HepG2 (cell line): Measurements from ENCODE around the gene SPANXN3. TPM values are rescaled to one million over a fixed set of nuclear protein-coding genes. Genes with fewer than 3 reads are reported as not detected.
"Not testable (repeated sequence)": the region's sequence is repeated elsewhere in the genome, so short reads cannot be mapped to it uniquely, and the experiment has no call there.

Source experiments
- ATAC-seq: fragments of 200-7000 bp; cut with Tn5 transposase; 3 replicates; pipeline ENCODE4 v1.9.1; 2020; ENCODE audit warnings: mild to moderate bottlenecking, moderate library complexity
- Bru-seq: library from RNA; stranded (reverse); fragments of 400-500 nt; gene quantifications from one replicate; lab custom pipeline; 2021; lab: Mats Ljungman, UMichigan
- BruChase-seq, 2 experiments: library from RNA; stranded (reverse); fragments of 400-500 nt; gene quantifications; one replicate each; lab custom pipeline; 2021; lab: Mats Ljungman, UMichigan
- BruUV-seq: library from RNA; stranded (reverse); fragments of 400-500 nt; replicated peaks from 2 replicates; lab custom pipeline; 2021; lab: Mats Ljungman, UMichigan
- CTCF ChIA-PET: fragments of 300-600 bp; formaldehyde crosslinking; extraction: SDS; loops from one replicate; lab custom pipeline; 2021; ENCODE audit warnings: low total read pairs, inconsistent platforms, low intra/inter-chr PET ratio; lab: Yijun Ruan, JAX
- POLR2A ChIA-PET: fragments of 350-600 bp; sonication (Branson Sonifier 250); formaldehyde crosslinking; loops from one replicate; lab custom pipeline; 2020; ENCODE audit warnings: antibody characterized with exemption, inconsistent platforms; lab: Yijun Ruan, JAX
- DNase-seq: peaks from one replicate; pipeline ENCODE4 v3.0.0-alpha.2; 2015; ENCODE audit warnings: low spot score
- FAIRE-seq: peaks from 3 replicates; lab custom pipeline; 2011; peaks lifted over from hg19 to GRCh38; lab: Jason Lieb, UNC
- H2AFZ ChIP-seq: one replicate; pipeline ENCODE4 v1.6.1; 2011; ENCODE audit warnings: low read length, inconsistent platforms
- H3K27ac ChIP-seq: fragments of 300-600 bp; 3 replicates; pipeline ENCODE4 v1.8.0; 2011; ENCODE audit warnings: mixed run types, mild to moderate bottlenecking, mixed read lengths, low read length, inconsistent platforms; ENCODE audit not compliant: insufficient read depth; ENCODE audit errors: extremely low read length
- H3K27me3 ChIP-seq, 2 experiments: fragments of 200-600 bp in 1 of 2; 2 replicates in 1 of 2; 3 replicates in 1 of 2; pipeline versions ENCODE4 v1.6.0 to v1.8.0; 2011; ENCODE audit warnings: low read length in 2 of 2, mild to moderate bottlenecking in 2 of 2, moderate library complexity in 2 of 2, inconsistent platforms in 1 of 2; ENCODE audit not compliant: insufficient read depth in 2 of 2, control insufficient read depth in 1 of 2
- H3K36me3 ChIP-seq, 2 experiments: fragments of 200-600 bp in 1 of 2; replicated peaks in 1 of 2; 2 replicates in 1 of 2; 3 replicates in 1 of 2; pipeline versions ENCODE4 v1.5.1 to v1.8.0; 2011; ENCODE audit warnings: low read length in 2 of 2, inconsistent platforms in 1 of 2; ENCODE audit not compliant: insufficient read depth in 2 of 2, control insufficient read depth in 1 of 2
- H3K4me1 ChIP-seq: 2 replicates; pipeline ENCODE4 v1.5.1; 2012; ENCODE audit warnings: low read length, inconsistent platforms; ENCODE audit not compliant: insufficient read depth
- H3K4me2 ChIP-seq: 2 replicates; pipeline ENCODE4 v1.6.0; 2011; ENCODE audit warnings: low read depth, low read length, inconsistent platforms
- H3K4me3 ChIP-seq, 3 experiments: fragments of 200-600 bp in 1 of 3; sonication (generic), shearing (Covaris generic) in 1 of 3; replicated peaks in 1 of 3; 2 replicates each; pipeline ENCODE4 v1.5.1; 2011 to 2016; ENCODE audit warnings: low read length in 3 of 3, inconsistent platforms in 2 of 3, low read depth in 2 of 3, mild to moderate bottlenecking in 2 of 3, control low read depth in 1 of 3, mixed read lengths in 1 of 3; ENCODE audit not compliant: insufficient read depth in 1 of 3
- H3K79me2 ChIP-seq: one replicate; pipeline ENCODE4 v1.6.1; 2011; ENCODE audit warnings: low read length, inconsistent platforms; ENCODE audit not compliant: insufficient read depth
- H3K9ac ChIP-seq: 2 replicates; pipeline ENCODE4 v1.6.0; 2011; ENCODE audit warnings: mild to moderate bottlenecking, low read depth, low read length, inconsistent platforms; ENCODE audit not compliant: insufficient read depth
- H3K9me3 ChIP-seq: 2 replicates; pipeline ENCODE4 v1.5.1; 2012; ENCODE audit warnings: mild to moderate bottlenecking, low read length
- H4K20me1 ChIP-seq: 2 replicates; pipeline ENCODE4 v1.6.0; 2011; ENCODE audit warnings: inconsistent platforms, mild to moderate bottlenecking, low read length, moderate library complexity; ENCODE audit not compliant: insufficient read depth
- GPN1 ChIP-seq: sonication (generic); formaldehyde crosslinking; IDR thresholded peaks from 2 replicates; pipeline ENCODE4 v1.5.1; 2020; ENCODE audit warnings: missing genetic modification reagents, borderline replicate concordance
- KLF15 ChIP-seq: sonication (generic); formaldehyde crosslinking; IDR thresholded peaks from 2 replicates; pipeline ENCODE4 v1.8.1; 2023; ENCODE audit warnings: borderline replicate concordance, mild to moderate bottlenecking, inconsistent platforms, missing genetic modification reagents, mixed read lengths
- MAFG ChIP-seq: sonication (generic); formaldehyde crosslinking; IDR thresholded peaks from 2 replicates; pipeline ENCODE4 v1.5.1; 2020; ENCODE audit warnings: mild to moderate bottlenecking, missing genetic modification reagents
- MATR3 ChIP-seq: sonication (generic); formaldehyde crosslinking; IDR thresholded peaks from 2 replicates; pipeline ENCODE4 v1.4.0; 2020; ENCODE audit warnings: missing genetic modification reagents
- NR2F2 ChIP-seq: IDR thresholded peaks from 2 replicates; pipeline ENCODE4 v1.6.1; 2012; ENCODE audit warnings: low read depth, inconsistent platforms, borderline replicate concordance
- ZNF12 ChIP-seq: sonication (generic); formaldehyde crosslinking; IDR thresholded peaks from 2 replicates; pipeline ENCODE4 v1.5.0; 2020; ENCODE audit warnings: missing genetic modification reagents
- ZNF180 ChIP-seq: sonication (generic); formaldehyde crosslinking; IDR thresholded peaks from 2 replicates; pipeline ENCODE4 v1.4.0; 2020; ENCODE audit warnings: low read depth, missing genetic modification reagents, borderline replicate concordance
- ZNF230 ChIP-seq: sonication (generic); formaldehyde crosslinking; IDR thresholded peaks from 2 replicates; pipeline ENCODE4 v1.4.0; 2020; ENCODE audit warnings: mild to moderate bottlenecking, missing genetic modification reagents
- ZNF614 ChIP-seq: IDR thresholded peaks from 2 replicates; pipeline ENCODE4 v1.6.1; 2018; ENCODE audit warnings: missing biosample characterization, missing genetic modification reagents, inconsistent platforms, borderline replicate concordance
- WGBS: methylation state at CpG from one replicate; pipeline ENCODE4 v1.1.6; 2017; ENCODE audit warnings: low lambda C conversion rate; 5-methylcytosine and 5-hydroxymethylcytosine counted together
- in situ Hi-C: cut with HindIII; loops from 2 replicates; pipeline ENCODE4 v1.10.0; 2017; ENCODE audit warnings: low pct_unique_long_range_greater_than_20kb; ENCODE audit not compliant: extremely low pct_ligation_motif_present
- intact Hi-C: fragments of 100-400 bp; cut with micrococcal nuclease; formaldehyde crosslinking; loops from one replicate; pipeline ENCODE4 v1.10.0; 2022; ENCODE audit not compliant: unreplicated experiment
- long read RNA-seq, 2 experiments: library from RNA in 1 of 2; library from polyadenylated mRNA in 1 of 2; stranded (forward) in 1 of 2; unstranded in 1 of 2; transcript quantifications; one replicate each; pipeline ENCODE4 v2.0.0, GENCODE V29; 2019 to 2022
- polyA minus RNA-seq, 3 experiments: library from RNA; depleted of rRNA, polyadenylated mRNA; stranded (reverse); fragments of >200 nt; gene quantifications; 2 replicates each; pipeline ENCODE4 v1.2.3, GENCODE V29; 2011; ENCODE audit warnings: low replicate concordance in 1 of 3
- polyA plus RNA-seq, 8 experiments: library from polyadenylated mRNA; depleted of rRNA in 3 of 8; stranded (reverse) in 7 of 8; unstranded in 1 of 8; fragments of >200 nt; fragmentation: Illumina TruSeq in 4 of 8; extraction: Trizol in 4 of 8; gene quantifications; 2 replicates each; pipeline versions ENCODE4 v1.2.1 to v1.2.3, GENCODE V29; 2011 to 2016; ENCODE audit warnings: low read depth in 4 of 8, missing spikeins in 1 of 8, mixed read lengths in 1 of 8; ENCODE audit not compliant: insufficient read depth in 1 of 8
- total RNA-seq, 5 experiments: library from RNA; depleted of rRNA; stranded (reverse); fragments of >200 nt; fragmentation: Illumina TruSeq; extraction: Trizol; gene quantifications; 2 replicates each; pipeline ENCODE4 v1.2.3, GENCODE V29; 2016; ENCODE audit warnings: low read depth in 1 of 5
- TF ChIP-seq, protein P1 (sequence below): sonication (generic); formaldehyde crosslinking; IDR thresholded peaks from 2 replicates; pipeline ENCODE4 v1.8.0; 2022; ENCODE audit warnings: mild to moderate bottlenecking, missing genetic modification reagents, moderate library complexity

Gene SPANXN3, protein sequence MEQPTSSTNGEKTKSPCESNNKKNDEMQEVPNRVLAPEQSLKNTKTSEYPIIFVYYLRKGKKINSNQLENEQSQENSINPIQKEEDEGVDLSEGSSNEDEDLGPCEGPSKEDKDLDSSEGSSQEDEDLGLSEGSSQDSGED
- total RNA-seq (2016; rRNA removed; fragmentation: Illumina TruSeq; extraction: Trizol) (not detected in 2 replicates), polyA plus RNA-seq (2011; rRNA removed) (not detected in 2 replicates), polyA minus RNA-seq (2011; rRNA and poly(A)+ RNA removed; ENCODE audit: low replicate concordance) (not detected in 2 replicates), Bru-seq, nascent RNA (not detected), BruChase-seq, experiment 1, labeled RNA remaining after a 6-hour chase (not detected), BruChase-seq, experiment 2, labeled RNA remaining after a 2-hour chase (not detected)
- total RNA-seq (2016; cell fraction: cytosol; rRNA removed; fragmentation: Illumina TruSeq; extraction: Trizol; ENCODE audit: low read depth), result not detected in 2 replicates
- total RNA-seq (2016; cell fraction: insoluble cytoplasmic fraction; rRNA removed; fragmentation: Illumina TruSeq; extraction: Trizol), result not detected in 2 replicates
- total RNA-seq (2016; cell fraction: membrane; rRNA removed; fragmentation: Illumina TruSeq; extraction: Trizol), result not detected in 2 replicates
- not detected in 2 replicates for total RNA-seq (2016; cell fraction: nucleus; rRNA removed; fragmentation: Illumina TruSeq; extraction: Trizol)
- polyA plus RNA-seq (2011; cell fraction: cytosol; rRNA removed), result not detected in 2 replicates
- polyA plus RNA-seq (2011; cell fraction: nucleus; rRNA removed), result not detected in 2 replicates
- not detected in 2 replicates for polyA plus RNA-seq (2012)
- polyA plus RNA-seq (2016; cell fraction: cytosol; fragmentation: Illumina TruSeq; extraction: Trizol; ENCODE audit: low read depth), result not detected in 2 replicates
- not detected in 2 replicates for polyA plus RNA-seq (2016; cell fraction: insoluble cytoplasmic fraction; fragmentation: Illumina TruSeq; extraction: Trizol; ENCODE audit: low read depth)
- polyA plus RNA-seq (2016; cell fraction: membrane; fragmentation: Illumina TruSeq; extraction: Trizol; ENCODE audit: low read depth), result not detected in 2 replicates
- not detected in 2 replicates for polyA plus RNA-seq (2016; cell fraction: nucleus; fragmentation: Illumina TruSeq; extraction: Trizol; ENCODE audit: insufficient read depth, low read depth)
- polyA minus RNA-seq (2011; cell fraction: cytosol; rRNA and poly(A)+ RNA removed), result not detected in 2 replicates
- not detected in 2 replicates for polyA minus RNA-seq (2011; cell fraction: nucleus; rRNA and poly(A)+ RNA removed)
- long read RNA-seq, experiment 1, result 0 reads
- long read RNA-seq, experiment 2, result 0 reads

DNA sequence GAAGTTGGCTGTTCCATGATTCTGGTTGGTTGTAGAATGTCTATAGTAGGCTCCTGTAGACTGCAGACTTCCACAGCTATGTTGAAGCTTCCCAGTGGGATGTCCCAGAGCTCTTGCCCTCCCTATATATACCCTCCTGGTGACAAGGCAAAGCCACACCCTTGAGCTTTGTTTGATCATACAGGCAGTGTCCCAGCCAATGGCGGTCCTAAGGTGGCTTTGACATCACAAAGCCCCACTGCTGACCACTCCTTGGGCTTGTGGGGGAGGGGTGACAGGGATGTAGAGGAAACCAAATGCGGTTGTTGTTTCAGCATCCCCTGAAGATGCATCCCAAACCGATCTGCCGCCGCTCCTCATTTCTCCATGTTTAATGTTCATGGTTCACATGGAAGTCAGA, at the start of gene SPANXN3:
TSS of gene SPANXN3 (minus strand) at position 101 of the 400 bp plus-strand sequence. CDS start at position 17, 84 bp downstream.
- H3K4me2 ChIP-seq, H3K27me3 ChIP-seq, H3K9ac ChIP-seq, H3K4me3 ChIP-seq, H3K4me1 ChIP-seq, H4K20me1 ChIP-seq, in situ Hi-C loops, intact Hi-C loops, H3K27ac ChIP-seq, FAIRE-seq, DNase-seq, H3K36me3 ChIP-seq, H3K79me2 ChIP-seq, POLR2A ChIA-PET, CTCF ChIA-PET, H2AFZ ChIP-seq, BruUV-seq, ATAC-seq: not testable (repeated sequence)
- no CpG with 5 or more reads among the region's 5 CpGs for WGBS
- H3K9me3 ChIP-seq, result peaks cover 16% of the 10 kb centered on the region

DNA sequence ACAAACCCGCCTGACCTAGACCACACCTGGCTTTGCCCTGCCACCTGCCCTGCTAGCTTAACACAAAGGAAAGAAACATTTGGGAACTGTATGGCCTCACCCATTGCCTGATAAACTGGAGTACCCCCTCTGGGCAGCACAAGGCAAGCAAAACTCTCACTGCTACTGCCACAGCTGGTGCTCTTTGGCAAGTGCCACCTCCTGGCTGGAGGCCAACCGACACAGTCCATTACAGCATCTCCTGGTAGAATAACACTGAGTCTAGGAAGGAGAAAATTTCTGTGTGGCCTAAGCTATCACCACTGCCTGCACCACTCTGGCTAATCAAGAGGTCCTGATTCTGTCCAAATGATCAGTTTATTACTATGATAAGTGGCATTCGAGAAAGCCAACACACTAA, 18.9 kb upstream of the SPANXN3 start:
- Histone ChIP-seq H3K4me1 (no peaks in the 10 kb centered on the region), H3K4me3 (no peak overlapping the region), H3K9ac (no peak overlapping the region), H4K20me1 (no peaks in the 10 kb centered on the region), H2AFZ (no peak overlapping the region), H3K36me3 (no peaks in the 10 kb centered on the region), H3K9me3 (peaks cover 51% of the 10 kb centered on the region), H3K79me2 (no peaks in the 10 kb centered on the region), H3K4me2 (no peak overlapping the region), H3K27ac (no peak overlapping the region), H3K27me3 (no peaks in the 10 kb centered on the region)
- ChIA-PET POLR2A (no interaction called here), CTCF (no interaction called here)
- ATAC-seq (no peak), DNase-seq (no peak), FAIRE-seq (no peak)
- in situ Hi-C loops (no loop called here), intact Hi-C loops (no loop called here)
- WGBS, result 0% methylated on average over 1 of the region's 3 CpGs
- BruUV-seq, result no TSS peak
- TF ChIP-seq KLF15 (CRISPR knock-in tag) (no peak), ZNF230 (CRISPR knock-in tag) (no peak), NR2F2 (no peak), GPN1 (CRISPR knock-in tag) (no peak), MATR3 (no peak), ZNF614 (CRISPR knock-in tag) (no peak), MAFG (CRISPR knock-in tag) (no peak), ZNF12 (CRISPR knock-in tag) (no peak), ZNF180 (CRISPR knock-in tag) (no peak)
- TF ChIP-seq, protein P1, sequence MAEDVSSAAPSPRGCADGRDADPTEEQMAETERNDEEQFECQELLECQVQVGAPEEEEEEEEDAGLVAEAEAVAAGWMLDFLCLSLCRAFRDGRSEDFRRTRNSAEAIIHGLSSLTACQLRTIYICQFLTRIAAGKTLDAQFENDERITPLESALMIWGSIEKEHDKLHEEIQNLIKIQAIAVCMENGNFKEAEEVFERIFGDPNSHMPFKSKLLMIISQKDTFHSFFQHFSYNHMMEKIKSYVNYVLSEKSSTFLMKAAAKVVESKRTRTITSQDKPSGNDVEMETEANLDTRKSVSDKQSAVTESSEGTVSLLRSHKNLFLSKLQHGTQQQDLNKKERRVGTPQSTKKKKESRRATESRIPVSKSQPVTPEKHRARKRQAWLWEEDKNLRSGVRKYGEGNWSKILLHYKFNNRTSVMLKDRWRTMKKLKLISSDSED (CRISPR knock-in tag), result no peak
